ENCODE measurements around the gene TPRN.

Gene TPRN

DNA sequence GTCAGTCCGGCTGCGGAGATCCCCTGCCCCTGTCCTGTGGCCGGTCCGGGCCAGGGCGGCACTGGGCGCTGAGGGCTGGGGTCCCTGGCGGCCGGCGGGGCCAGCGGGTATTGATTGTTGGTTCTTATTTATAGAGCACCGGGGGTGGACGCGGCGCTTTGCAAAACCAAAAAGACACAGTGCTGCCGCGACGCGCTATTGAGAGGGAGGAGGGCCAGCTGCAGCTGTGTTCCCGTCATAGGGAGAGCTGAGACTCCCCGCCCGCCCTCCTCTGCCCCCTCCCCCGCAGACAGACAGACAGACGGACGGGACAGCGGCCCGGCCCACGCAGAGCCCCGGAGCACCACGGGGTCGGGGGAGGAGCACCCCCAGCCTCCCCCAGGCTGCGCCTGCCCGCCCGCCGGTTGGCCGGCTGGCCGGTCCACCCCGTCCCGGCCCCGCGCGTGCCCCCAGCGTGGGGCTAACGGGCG lies 33.2 kb downstream of the TPRN start:
- no peak overlapping the region for H3K27ac ChIP-seq
- TF ChIP-seq, protein P1, sequence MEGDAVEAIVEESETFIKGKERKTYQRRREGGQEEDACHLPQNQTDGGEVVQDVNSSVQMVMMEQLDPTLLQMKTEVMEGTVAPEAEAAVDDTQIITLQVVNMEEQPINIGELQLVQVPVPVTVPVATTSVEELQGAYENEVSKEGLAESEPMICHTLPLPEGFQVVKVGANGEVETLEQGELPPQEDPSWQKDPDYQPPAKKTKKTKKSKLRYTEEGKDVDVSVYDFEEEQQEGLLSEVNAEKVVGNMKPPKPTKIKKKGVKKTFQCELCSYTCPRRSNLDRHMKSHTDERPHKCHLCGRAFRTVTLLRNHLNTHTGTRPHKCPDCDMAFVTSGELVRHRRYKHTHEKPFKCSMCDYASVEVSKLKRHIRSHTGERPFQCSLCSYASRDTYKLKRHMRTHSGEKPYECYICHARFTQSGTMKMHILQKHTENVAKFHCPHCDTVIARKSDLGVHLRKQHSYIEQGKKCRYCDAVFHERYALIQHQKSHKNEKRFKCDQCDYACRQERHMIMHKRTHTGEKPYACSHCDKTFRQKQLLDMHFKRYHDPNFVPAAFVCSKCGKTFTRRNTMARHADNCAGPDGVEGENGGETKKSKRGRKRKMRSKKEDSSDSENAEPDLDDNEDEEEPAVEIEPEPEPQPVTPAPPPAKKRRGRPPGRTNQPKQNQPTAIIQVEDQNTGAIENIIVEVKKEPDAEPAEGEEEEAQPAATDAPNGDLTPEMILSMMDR (IDR thresholded peaks at IDR 0.05) = no peak
- no peak for DNase-seq
- intact Hi-C loops (cut with DNase I; ENCODE audit: low total_unique reads) = no loop called here
- H3K36me3 ChIP-seq = no peaks in the 10 kb centered on the region
- no peak overlapping the region for H3K4me3 ChIP-seq
- H3K27me3 ChIP-seq = peaks cover 10 to 100% of the 10 kb centered on the region in 2 donors
- peaks cover 0 to 67% (median 40%) of the 10 kb centered on the region in 4 donors for H3K4me1 ChIP-seq
- no peaks in the 10 kb centered on the region for H3K9me3 ChIP-seq

DNA sequence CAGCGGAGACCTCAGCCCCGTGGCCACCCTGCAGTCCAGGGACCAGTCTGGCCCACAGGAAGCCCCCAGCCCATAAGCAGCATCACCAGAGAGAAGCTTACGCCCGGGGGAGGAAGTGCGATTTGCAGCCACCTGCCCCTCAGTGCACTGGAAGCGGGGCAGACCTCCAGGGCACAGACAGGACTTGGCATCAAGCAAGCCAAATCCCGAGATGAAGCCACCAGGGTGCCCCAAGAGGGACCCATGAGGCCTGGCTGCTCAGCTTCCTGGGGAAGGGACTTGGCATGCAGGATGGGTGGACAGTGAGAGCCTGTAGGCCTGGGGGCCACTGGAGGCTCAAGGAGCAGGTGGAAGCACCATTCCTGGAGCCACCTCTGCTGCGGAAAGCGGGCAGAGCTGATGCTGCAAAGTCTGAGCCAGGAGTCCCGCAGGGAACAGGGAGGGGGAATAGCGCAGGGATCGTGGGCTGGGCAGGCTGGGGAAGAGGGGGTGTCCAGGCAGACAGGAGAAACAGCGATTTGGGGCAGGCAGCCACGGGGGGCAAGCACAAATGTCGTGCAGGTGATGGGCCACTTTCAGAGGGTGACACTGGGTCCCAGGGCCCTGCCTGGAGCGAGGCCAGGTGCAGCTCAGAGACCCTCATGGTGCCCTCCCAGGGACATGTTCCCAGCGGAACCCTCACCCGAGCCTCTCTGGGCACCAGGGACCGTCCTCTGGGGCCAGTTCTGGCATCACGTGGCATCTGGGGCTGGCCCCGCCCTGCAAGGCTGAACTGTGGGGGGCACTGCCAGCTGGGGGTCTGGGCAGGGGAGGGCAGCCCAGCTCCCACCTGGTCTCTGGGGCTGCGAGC lies 33.9 kb downstream of the TPRN start:
- Histone ChIP-seq H3K4me1 (peaks cover 0 to 67% (median 45%) of the 10 kb centered on the region in 4 donors), H3K9me3 (no peaks in the 10 kb centered on the region), H3K4me3 (no peak overlapping the region), H3K27me3 (peaks cover 10 to 100% of the 10 kb centered on the region in 2 donors), H3K27ac (no peak overlapping the region), H3K36me3 (no peaks in the 10 kb centered on the region)
- no peak for DNase-seq
- intact Hi-C loops (cut with DNase I; ENCODE audit: low total_unique reads) = no loop called here
- TF ChIP-seq, protein P1 (IDR thresholded peaks at IDR 0.05) = no peak

DNA sequence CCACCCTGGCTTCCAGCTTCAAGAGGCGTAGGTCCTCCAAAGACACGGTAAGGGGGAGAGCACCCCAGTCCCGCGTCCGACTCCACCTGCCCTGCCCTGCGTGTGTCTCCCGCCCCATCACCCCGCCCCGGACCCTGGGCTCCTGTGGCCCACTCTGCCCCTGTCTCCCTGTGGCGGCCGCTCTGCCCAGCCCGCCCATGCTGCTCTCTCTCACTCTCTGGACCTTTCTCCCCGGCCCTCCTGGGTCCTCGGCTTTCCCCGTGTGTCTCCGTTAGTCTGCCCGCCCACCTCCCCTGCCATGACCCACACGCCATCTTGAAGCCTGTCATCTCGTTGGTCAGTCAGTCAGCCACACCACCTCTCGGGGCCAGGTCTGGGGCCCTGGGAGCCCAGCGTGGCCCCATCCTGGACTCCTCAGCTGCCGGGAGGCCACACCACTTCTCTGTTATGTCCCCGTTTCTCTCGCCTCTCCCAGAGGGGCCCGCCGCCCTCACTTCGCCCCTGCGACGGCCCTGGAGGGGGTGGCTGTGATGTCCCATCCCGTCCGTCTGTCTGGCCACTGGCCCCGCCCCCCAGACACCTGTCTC lies 35.2 kb downstream of the TPRN start:
- Histone ChIP-seq H3K9me3 (no peaks in the 10 kb centered on the region), H3K27me3 (peaks cover 10 to 100% of the 10 kb centered on the region in 2 donors), H3K36me3 (no peaks in the 10 kb centered on the region), H3K4me1 (peaks cover 0 to 71% (median 47%) of the 10 kb centered on the region in 4 donors), H3K27ac (no peak overlapping the region), H3K4me3 (no peak overlapping the region)
- DNase-seq = no peak
- intact Hi-C loops (cut with DNase I; ENCODE audit: low total_unique reads) = no loop called here
- TF ChIP-seq, protein P1 (IDR thresholded peaks at IDR 0.05) = no peak

GRCh38 chr9:137164370-137165249 lies 35.9 kb downstream of the TPRN start:
- no peaks in the 10 kb centered on the region for H3K9me3 ChIP-seq
- TF ChIP-seq, protein P1 (IDR thresholded peaks at IDR 0.05) = no peak

GRCh38 chr9:137163805-137164204 lies 36.7 kb downstream of the TPRN start:
- no peak for DNase-seq
- H3K27me3 ChIP-seq = peaks cover 10 to 100% of the 10 kb centered on the region in 2 donors
- H3K4me1 ChIP-seq = peaks cover 0 to 56% (median 36%) of the 10 kb centered on the region in 4 donors
- H3K36me3 ChIP-seq = no peaks in the 10 kb centered on the region
- no peak overlapping the region for H3K27ac ChIP-seq
- intact Hi-C loops (cut with DNase I; ENCODE audit: low total_unique reads) = no loop called here
- TF ChIP-seq, protein P1 (IDR thresholded peaks at IDR 0.05) = no peak
- no peak overlapping the region for H3K4me3 ChIP-seq
- H3K9me3 ChIP-seq = no peaks in the 10 kb centered on the region

More at GRCh38 chr9:137164370-137165249, 35.9 kb downstream of the TPRN start:
- Histone ChIP-seq H3K27me3 (peaks cover 10 to 100% of the 10 kb centered on the region in 2 donors), H3K4me3 (no peak overlapping the region), H3K27ac (no peak overlapping the region), H3K4me1 (peaks cover 0 to 64% (median 44%) of the 10 kb centered on the region in 4 donors), H3K36me3 (no peaks in the 10 kb centered on the region)
- intact Hi-C loops (cut with DNase I; ENCODE audit: low total_unique reads) = no loop called here
- DNase-seq = no peak
